NCI-H345 treated with DMSO at 0.1 percent for 48 hours (cell line): ENCODE results near the gene FUT2.
"Not testable (repeated sequence)": the region's sequence is repeated elsewhere in the genome, so short reads cannot be mapped to it uniquely, and the experiment has no call there.

Experiments
- DNase-seq: peaks from one replicate; lab custom pipeline; 2025; ENCODE audit not compliant: unreplicated experiment; lab: John Stamatoyannopoulos, UW

The FUT2 gene

GRCh38 chr19:48695743-48696352 lies at the start of gene FUT2:
TSS of gene FUT2 (plus strand) at chr19:48695971. CDS start at chr19:48702957, 6,986 bp downstream.
- no peak for DNase-seq

- peak; percentile 71 for DNase-seq
Measured at GRCh38 chr19:48646001-48646721, 49.6 kb upstream of the FUT2 start, which contains the start of gene CA11. TSS of gene CA11 (minus strand) at chr19:48646187. CDS start at chr19:48645632, 555 bp downstream.

DNA sequence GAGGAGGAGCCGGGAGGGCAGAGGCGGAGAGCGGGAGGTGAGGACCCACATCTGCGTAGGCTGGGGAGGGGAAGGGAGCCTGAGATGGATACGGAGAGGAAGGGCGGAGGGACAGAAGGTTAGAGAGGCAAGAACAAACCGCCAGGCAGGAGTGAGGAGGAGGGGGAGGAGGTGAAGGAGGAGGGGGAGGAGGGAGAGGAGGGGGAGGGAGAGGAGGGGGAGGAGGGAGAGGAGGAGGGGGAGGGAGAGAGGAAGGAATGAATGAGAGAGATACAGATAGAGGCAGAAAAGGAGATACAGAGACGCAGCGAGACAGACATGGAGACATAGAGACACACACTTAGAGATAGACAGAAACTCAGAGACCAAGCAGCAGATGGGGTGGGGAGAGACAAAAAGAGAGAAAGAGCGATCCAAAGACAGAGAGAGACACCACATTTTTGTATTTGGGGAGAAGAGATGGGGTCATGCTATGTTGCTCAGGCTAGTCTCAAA lies 49.0 kb upstream of the FUT2 start:
- DNase-seq: no peak

- no peak for DNase-seq
Measured at GRCh38 chr19:48648134-48648533, 47.6 kb upstream of the FUT2 start.

DNA sequence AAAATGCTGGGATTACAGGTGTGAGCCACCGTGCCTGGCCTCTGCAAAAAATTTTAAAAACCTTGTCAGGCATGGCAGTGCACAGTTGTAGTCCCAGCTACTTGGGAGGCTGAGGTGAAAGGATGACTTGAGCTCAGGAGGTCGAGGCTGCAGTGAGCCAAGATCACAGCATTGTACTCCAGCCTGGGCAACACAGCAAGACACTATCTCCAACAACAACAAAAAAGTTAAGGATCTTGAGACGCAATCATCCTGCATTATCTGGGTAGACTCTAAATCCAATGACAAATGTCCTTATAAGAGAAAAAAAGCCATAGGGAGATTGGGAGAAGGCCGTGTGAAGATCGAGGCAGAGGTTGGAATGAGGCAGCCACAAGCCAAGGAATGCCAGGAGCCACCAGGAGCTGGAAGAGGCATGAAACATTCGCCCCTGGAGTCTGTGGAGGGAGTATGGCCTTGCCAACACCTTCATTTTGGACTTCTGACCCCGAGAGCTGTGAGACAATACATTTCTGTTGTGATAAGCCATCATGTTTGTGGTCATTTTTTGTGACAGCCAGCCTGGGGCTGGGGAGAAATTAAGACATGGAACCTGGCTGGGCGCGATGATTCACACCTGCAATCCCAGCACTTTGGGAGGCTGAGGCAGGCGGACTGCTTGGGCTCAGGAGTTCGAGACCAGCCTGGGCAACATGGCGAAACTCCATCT lies 44.6 kb upstream of the FUT2 start:
- DNase-seq: no peak

DNA sequence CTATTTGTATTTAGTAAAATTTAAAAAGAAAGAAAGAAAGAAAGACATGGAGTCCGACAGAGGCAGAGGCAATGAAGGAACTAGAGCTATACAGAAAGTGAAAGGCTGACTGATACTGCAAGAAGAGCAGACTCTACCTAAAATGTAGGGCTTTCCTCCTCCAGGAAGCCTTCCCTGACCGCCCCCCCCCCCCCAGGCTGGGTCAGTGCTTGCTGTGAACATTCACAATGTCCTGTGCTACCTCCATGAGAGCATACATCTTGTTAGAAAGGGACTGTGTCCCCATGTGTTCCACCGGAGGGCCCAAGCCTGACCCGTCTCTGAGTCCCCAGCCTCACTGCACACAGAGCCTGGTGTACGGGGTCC lies 44.1 kb upstream of the FUT2 start:
- no peak for DNase-seq

DNA sequence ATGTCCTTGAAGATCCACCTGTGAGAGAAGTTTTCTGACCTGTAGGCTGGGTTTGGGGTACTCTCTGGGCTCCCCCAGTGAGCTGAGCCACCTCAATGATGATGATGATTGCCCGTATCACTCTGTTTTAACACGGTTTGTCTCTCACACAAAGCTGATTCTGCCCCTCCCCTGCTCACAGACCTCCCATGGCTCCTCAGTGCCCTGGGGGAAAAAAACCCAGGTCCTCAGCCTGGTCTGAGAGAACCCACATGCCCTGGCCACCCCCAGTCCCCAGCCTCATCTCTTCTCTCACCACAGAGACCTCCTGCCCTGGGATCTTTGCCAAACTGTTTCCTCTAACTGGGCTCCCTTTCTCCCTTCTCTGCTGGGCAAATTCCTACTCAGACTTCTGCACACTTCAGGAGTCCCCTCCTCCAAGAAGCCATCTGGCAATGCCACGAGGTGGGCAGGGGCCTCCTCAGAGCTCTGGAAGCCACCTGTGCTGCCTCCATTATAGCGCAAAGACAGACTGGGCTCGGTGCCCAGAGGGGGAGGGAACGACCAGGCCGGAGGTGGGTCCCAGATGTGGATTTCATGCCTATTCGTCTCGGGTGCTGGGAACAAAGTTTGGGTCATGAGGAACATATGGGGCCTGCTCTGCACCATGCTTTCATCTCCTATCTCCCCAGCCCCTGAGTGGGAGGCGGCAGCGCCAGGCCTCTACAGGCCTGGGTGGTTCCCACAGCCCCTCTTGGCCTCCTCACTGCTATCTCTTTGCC lies 41.3 kb upstream of the FUT2 start:
- peak; percentile 11 for DNase-seq

DNA sequence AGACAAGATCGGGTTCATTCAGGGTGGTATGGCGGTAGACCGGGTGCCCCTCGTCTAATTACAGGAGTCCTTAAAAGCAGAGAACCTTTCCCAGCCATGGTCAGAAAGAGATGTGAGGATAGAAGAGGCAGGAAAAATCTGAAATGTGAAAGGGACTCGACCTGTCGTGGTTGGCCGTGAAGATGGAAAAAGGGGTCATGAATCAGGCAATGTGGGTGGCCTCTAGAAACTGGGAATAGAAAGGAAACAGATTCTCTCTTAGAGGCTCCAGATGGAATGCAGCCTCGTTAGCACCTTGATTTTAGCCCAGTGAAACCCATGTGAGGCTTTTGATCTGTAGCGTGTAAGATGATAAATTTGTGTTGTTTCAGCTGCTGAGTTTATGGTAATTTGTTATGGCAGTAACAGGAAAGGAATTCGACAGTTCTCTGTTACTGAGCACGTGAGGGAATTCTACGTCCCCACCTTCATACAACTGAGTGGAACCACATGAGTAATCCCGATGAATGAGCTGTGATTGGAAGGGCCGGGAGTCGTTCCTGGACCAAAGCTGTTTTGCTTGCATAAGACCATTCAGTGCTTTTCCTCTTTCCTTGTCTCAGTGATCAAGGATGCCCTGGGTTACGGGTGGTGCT lies 38.8 kb upstream of the FUT2 start:
- no peak for DNase-seq

DNA sequence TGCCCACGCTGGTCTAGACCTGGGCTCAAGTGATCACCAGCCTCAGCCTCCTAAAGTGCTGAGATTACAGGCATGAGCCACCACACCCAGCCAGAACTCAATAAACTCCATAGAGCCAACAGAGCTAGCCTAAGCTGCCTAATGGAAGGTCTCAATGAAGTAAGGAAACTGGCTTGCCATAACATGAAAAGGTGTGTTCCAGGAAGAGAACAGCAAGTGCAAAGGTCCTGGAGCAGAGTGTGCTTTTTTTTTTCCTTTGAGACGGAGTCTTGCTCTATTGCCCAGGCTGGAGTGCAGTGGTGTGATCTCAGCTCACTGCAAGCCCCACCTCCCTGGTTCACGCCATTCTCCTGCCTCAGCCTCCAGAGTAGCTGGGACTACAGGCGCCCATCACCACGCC lies 37.9 kb upstream of the FUT2 start:
- not testable (repeated sequence) for DNase-seq

DNA sequence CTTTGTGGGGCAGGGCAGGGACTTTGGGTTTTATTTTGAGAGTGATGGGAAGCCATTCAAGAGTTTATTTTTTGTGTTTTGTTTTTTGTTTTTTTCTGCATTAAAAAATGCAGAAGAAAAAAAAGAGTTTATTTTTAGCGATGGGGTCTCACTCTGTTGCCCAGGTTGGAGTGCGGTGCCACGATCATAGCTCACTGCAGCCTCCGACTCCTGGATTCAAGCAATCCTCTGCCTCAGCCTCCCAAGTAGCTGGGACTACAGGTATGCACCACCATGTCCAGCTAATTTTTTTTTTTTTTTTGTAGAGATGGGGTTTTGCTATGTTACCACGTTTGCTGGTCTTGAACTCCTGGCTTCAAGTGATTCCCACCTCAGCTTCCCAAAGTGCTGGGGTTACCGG lies 37.3 kb upstream of the FUT2 start:
- no peak for DNase-seq

DNA sequence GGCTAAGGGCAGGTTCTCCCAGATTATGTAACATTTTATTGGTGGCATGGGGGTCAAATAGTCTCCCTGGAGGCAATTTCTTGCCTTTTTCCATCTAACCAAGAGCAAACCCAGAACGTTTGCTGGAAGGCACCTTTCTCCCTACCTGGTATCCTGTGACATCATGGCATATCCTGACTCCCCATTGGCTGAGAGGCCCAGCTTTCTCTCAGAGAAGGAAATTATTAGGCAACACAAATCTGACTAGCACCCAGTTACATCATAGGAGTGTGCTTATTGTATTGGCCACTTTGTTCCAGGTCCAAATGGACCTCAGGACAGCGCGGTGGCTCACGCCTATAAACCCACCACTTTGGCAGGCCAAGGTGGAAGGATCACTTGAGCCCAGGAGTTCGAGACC lies 36.0 kb upstream of the FUT2 start:
- DNase-seq: no peak

DNA sequence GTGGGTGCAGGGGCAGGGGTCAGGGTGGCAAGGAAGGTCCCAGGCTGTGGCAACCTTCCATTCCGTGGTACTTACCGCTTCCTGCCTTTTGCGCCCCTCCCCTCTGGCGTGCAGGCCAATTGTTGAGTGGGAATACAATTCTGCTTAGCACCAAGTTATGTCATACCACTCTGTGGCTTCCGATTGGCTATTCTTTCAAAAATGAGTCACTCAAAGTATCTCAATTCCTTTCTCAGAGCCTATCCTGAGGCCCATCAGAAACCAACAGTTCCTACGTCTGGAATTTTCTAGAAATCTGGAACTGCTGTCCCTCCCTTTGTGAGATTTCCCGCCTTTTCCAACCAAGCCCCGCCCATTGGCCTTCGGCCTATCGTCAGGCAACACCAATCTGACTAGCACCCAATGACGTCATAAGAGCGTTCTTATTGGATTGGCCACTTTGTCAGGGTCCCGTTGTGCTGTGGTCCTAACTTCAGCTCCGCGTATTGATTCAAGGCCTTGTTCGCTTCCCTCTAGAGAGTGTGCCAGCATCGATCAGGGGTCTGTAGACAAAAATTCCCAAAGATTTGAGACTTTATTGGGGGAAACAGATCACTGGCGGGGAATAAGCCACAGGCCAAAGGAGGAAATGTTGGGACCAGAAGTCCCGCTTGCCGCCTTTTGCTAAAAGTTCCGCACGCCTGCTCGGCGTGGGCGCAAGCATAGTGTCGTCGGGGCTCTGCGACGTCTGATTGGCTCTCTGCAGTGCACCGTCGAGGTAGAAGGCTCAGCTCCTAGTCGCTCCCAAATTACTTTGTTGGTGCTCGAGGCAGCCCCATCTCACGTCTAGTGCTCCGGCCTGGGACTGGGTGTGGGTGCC lies 34.7 kb upstream of the FUT2 start:
- DNase-seq: no peak

DNA sequence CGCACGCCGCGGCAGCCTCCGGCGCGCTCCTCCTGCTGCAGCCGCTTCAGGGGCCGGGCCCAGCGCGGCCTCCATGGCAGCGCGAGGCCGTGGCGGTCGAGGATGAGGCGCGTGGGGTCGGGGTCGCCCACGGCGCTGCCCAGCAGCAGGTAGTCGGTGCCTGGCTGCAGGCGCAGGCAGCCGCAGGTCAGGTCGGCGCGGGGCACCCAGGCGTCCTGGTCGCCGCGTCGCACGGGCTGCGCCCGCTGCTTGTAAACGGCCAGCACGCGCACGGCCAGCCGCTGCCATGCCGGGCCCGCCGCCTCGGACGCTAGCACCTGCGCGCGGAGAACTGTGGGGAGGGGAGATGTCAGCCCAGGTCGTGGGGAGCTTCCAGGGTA lies 34.1 kb upstream of the FUT2 start:
- no peak for DNase-seq

DNA sequence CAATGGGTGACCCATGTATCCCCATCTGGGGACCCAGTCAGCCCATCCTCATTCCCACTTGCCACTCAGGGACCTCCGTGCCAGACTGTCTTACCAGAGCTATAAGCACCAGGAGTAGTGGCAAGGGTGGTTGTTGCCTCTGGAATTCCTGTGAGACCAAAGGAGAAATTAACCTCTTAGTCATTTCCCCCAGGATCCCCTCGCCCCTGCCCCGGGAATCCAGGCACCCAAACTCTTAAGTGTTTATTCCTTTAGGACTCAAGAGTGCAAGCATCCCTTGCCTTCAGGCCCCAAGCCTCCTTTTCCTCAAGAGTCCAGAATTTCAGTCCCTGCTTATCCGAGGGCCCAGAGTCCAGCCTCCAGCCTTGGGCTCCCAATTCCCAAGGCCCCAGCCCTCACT lies 32.1 kb upstream of the FUT2 start:
- no peak for DNase-seq

- DNase-seq: no peak
Measured at GRCh38 chr19:48664476-48664875, 31.3 kb upstream of the FUT2 start.

DNA sequence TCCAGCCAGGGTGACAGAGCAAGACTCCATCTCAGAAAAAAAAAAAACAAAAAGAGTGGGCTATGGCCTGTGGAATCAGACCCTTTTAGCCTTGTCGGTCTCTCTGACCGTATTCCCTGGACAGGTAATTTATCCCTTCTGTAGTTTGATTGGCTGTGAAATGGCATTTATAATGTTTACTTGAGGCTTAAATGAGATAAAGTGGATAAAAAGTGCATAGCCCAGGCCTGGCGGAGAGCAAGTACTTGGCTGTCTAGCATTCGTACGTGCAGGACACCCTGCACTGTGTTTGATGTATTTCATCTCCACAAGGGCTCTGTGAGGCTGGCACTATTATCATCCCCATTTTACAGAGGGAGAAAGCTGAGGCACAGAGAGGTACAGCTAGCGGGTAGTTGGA lies 30.0 kb upstream of the FUT2 start:
- DNase-seq: no peak

DNA sequence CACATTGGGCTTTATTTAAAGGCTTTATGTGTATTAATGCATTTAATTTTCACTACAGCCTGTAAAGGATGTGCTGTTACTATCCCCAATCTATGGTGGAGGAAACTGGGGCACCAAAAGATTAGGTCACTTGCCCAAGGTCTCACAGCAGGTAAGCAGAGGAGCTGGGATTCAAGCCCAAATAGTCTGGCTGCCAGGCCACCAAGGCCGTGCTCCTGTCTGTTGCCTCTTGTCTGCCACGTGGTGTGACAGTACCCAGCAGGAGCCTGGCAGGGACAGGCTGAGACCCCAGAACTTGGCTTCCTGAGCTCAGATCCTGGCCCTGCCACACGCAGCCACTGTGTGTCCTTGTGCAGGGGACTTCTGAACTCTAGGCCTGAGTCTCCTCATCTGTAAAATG lies 27.4 kb upstream of the FUT2 start:
- DNase-seq: no peak

DNA sequence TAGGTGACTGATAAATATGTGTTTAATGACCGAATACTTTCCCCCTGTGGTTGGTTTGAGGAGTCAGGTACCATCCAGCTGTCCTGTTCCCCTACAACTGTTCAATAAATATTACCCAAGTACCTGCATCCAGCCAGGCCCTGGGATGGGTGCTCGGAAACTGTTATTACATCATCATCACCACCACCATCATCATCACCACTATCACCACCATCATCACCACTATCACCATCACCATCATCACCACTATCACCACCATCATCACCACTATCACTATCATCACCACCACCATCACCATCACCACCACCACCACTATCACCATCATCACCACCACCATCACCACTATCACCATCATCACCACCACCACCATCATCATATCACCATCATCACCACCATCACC lies 27.0 kb upstream of the FUT2 start:
- no peak for DNase-seq

GRCh38 chr19:48669903-48670668 lies 25.7 kb upstream of the FUT2 start:
- no peak for DNase-seq
